GM12878 (cell line): Measurements from ENCODE around the gene GRAMD1B. TPM values are rescaled to one million over a fixed set of nuclear protein-coding genes. Genes with fewer than 3 reads are reported as not detected.
A peak's percentile ranks its signal among the peaks of the same experiment; 100 is the strongest.

ENCODE experiments used
- ATAC-seq: fragments of 200-7000 bp; cut with Tn5 transposase; 3 replicates; pipeline ENCODE4 v1.9.1; 2020; ENCODE audit warnings: mild to moderate bottlenecking, moderate library complexity
- BruUV-seq: library from RNA; stranded (reverse); fragments of 400-500 nt; replicated peaks from 2 replicates; lab custom pipeline; 2021; lab: Mats Ljungman, UMichigan
- CTCF ChIA-PET: fragments of 300-600 bp; sonication (Branson Sonifier 250); formaldehyde crosslinking; extraction: SDS; loops from one replicate; lab custom pipeline; 2021; ENCODE audit warnings: inconsistent platforms; lab: Yijun Ruan, JAX
- POLR2A ChIA-PET: fragments of 350-600 bp; formaldehyde crosslinking; extraction: SDS; loops from one replicate; lab custom pipeline; 2021; ENCODE audit warnings: inconsistent platforms; lab: Charles Lee
- RAD21 ChIA-PET: fragments of 300-600 bp; sonication (Branson Sonifier 250); formaldehyde crosslinking; loops from one replicate; lab custom pipeline; 2023; ENCODE audit warnings: antibody characterized with exemption; ENCODE audit not compliant: unreplicated experiment; lab: Charles Lee
- SMC1A ChIA-PET: fragments of 300-600 bp; sonication (Branson Sonifier 250); formaldehyde crosslinking; loops from one replicate; lab custom pipeline; 2023; ENCODE audit not compliant: unreplicated experiment, uncharacterized antibody; lab: Charles Lee
- DNase-seq: peaks from one replicate; pipeline ENCODE4 v3.0.0-alpha.2; 2011; ENCODE audit warnings: low read depth, low spot score
- FAIRE-seq: peaks from 3 replicates; lab custom pipeline; 2011; peaks lifted over from hg19 to GRCh38; lab: Jason Lieb, UNC
- H2AFZ ChIP-seq: 2 replicates; pipeline ENCODE4 v1.6.0; 2011; ENCODE audit warnings: low read depth, low read length, control low read depth; ENCODE audit not compliant: control insufficient read depth
- H3K27ac ChIP-seq: 2 replicates; pipeline ENCODE4 v1.5.1; 2011; ENCODE audit warnings: control low read depth; ENCODE audit not compliant: control insufficient read depth, insufficient read depth
- H3K27me3 ChIP-seq, 2 experiments: replicated peaks in 1 of 2; 2 replicates each; pipeline versions ENCODE4 v1.6.0 to v1.6.1; 2011; ENCODE audit warnings: low read length in 1 of 2; ENCODE audit not compliant: control insufficient read depth in 2 of 2, insufficient read depth in 2 of 2
- H3K36me3 ChIP-seq, 2 experiments: 2 replicates each; pipeline ENCODE4 v1.5.1; 2011; ENCODE audit warnings: low read length in 1 of 2; ENCODE audit not compliant: control insufficient read depth in 2 of 2, insufficient read depth in 2 of 2
- H3K4me1 ChIP-seq: 2 replicates; pipeline ENCODE4 v1.6.1; 2011; ENCODE audit warnings: mild to moderate bottlenecking, low read length, moderate library complexity, mixed read lengths; ENCODE audit not compliant: control insufficient read depth, insufficient read depth
- H3K4me2 ChIP-seq: 2 replicates; pipeline ENCODE4 v1.6.0; 2011; ENCODE audit warnings: control low read depth; ENCODE audit not compliant: control insufficient read depth, insufficient read depth
- H3K4me3 ChIP-seq: fragments of 200-600 bp; sonication (generic); 2 replicates; pipeline ENCODE4 v1.5.1; 2016
- H3K79me2 ChIP-seq: 2 replicates; pipeline ENCODE4 v1.6.0; 2011; ENCODE audit warnings: low read length; ENCODE audit not compliant: control insufficient read depth, insufficient read depth
- H3K9ac ChIP-seq: 2 replicates; pipeline ENCODE4 v1.8.0; 2011; ENCODE audit warnings: low read length, control low read depth, mixed read lengths; ENCODE audit not compliant: control insufficient read depth, insufficient read depth
- H3K9me3 ChIP-seq: replicated peaks from 3 replicates; pipeline ENCODE4 v1.5.1; 2011; ENCODE audit warnings: mild to moderate bottlenecking, low read length; ENCODE audit not compliant: control insufficient read depth, insufficient read depth
- H4K20me1 ChIP-seq: 2 replicates; pipeline ENCODE4 v1.6.0; 2011; ENCODE audit not compliant: control insufficient read depth, insufficient read depth
- ATF7 ChIP-seq: fragments of 450-650 bp; IDR thresholded peaks from 2 replicates; pipeline ENCODE4 v1.6.1; 2016; ENCODE audit warnings: low read depth, mild to moderate bottlenecking
- BRCA1 ChIP-seq: IDR thresholded peaks from 2 replicates; pipeline ENCODE4 v1.6.1; 2011; ENCODE audit warnings: low read depth, low read length, improper control_type of control experiment
- CBFB ChIP-seq: IDR thresholded peaks from 2 replicates; pipeline ENCODE4 v1.6.1; 2016; ENCODE audit warnings: antibody characterized with exemption, low read depth
- CHD1 ChIP-seq: IDR thresholded peaks from 2 replicates; pipeline ENCODE4 v1.6.1; 2012; ENCODE audit warnings: low read depth, low read length, improper control_type of control experiment
- CHD4 ChIP-seq: fragments of 200-600 bp; sonication (generic); IDR thresholded peaks from 2 replicates; pipeline ENCODE4 v1.6.1; 2016; ENCODE audit warnings: mild to moderate bottlenecking
- EP300 ChIP-seq, 2 experiments: fragments of 150-350 bp in 1 of 2; IDR thresholded peaks; 2 replicates each; pipeline ENCODE4 v1.6.1; 2011 to 2012; ENCODE audit warnings: low read depth in 2 of 2, low read length in 2 of 2, borderline replicate concordance in 1 of 2, improper control_type of control experiment in 1 of 2, inconsistent platforms in 1 of 2; ENCODE audit not compliant: control insufficient read depth in 1 of 2
- MTA3 ChIP-seq: IDR thresholded peaks from 2 replicates; pipeline ENCODE4 v1.6.1; 2012; ENCODE audit warnings: low read length, inconsistent platforms, borderline replicate concordance
- NFXL1 ChIP-seq: fragments of 450-650 bp; IDR thresholded peaks from 2 replicates; pipeline ENCODE4 v1.6.1; 2017; ENCODE audit warnings: antibody characterized with exemption, mild to moderate bottlenecking, borderline replicate concordance
- NFYA ChIP-seq: IDR thresholded peaks from 2 replicates; pipeline ENCODE4 v1.6.1; 2011; ENCODE audit warnings: low read depth, mild to moderate bottlenecking, low read length, improper control_type of control experiment, borderline replicate concordance
- PAX8 ChIP-seq: fragments of 450-650 bp; IDR thresholded peaks from 2 replicates; pipeline ENCODE4 v1.6.1; 2017; ENCODE audit warnings: mild to moderate bottlenecking, moderate library complexity
- REST ChIP-seq: IDR thresholded peaks from 2 replicates; pipeline ENCODE4 v1.6.1; 2012; ENCODE audit warnings: mild to moderate bottlenecking, low read depth, low read length
- TCF3 ChIP-seq: IDR thresholded peaks from 2 replicates; pipeline ENCODE4 v1.6.1; 2012; ENCODE audit warnings: low read depth, mild to moderate bottlenecking, low read length, borderline replicate concordance; ENCODE audit not compliant: insufficient read depth
- ZBTB40 ChIP-seq: fragments of 450-650 bp; IDR thresholded peaks from 2 replicates; pipeline ENCODE4 v1.6.1; 2016; ENCODE audit warnings: mild to moderate bottlenecking, moderate library complexity, borderline replicate concordance
- ZNF24 ChIP-seq: fragments of 450-650 bp; IDR thresholded peaks from 2 replicates; pipeline ENCODE4 v1.6.1; 2017; ENCODE audit warnings: antibody characterized with exemption, mild to moderate bottlenecking
- ZZZ3 ChIP-seq: IDR thresholded peaks from 2 replicates; pipeline ENCODE4 v1.6.1; 2011; ENCODE audit warnings: low read depth; ENCODE audit not compliant: control insufficient read depth, insufficient read length
- WGBS: methylation state at CpG from one replicate; pipeline ENCODE4 v1.1.6; 2016; ENCODE audit warnings: low lambda C conversion rate; ENCODE audit not compliant: insufficient replicate concordance, insufficient coverage; ENCODE audit errors: missing lambda C conversion rate; 5-methylcytosine and 5-hydroxymethylcytosine counted together
- in situ Hi-C: fragments of 300-500 bp; cut with MboI; formaldehyde crosslinking; loops from 9 replicates; pipeline ENCODE4 v1.14.3; 2018; ENCODE audit warnings: mixed read lengths
- intact Hi-C: fragments of 100-400 bp; cut with micrococcal nuclease; formaldehyde crosslinking; loops from one replicate; pipeline ENCODE4 v1.14.2; 2022; ENCODE audit not compliant: unreplicated experiment
- polyA plus RNA-seq, 11 experiments: library from polyadenylated mRNA; depleted of rRNA in 4 of 11; unstranded in 6 of 11; stranded (reverse) in 5 of 11; fragments of >200 nt; fragmentation: Nextera tagmentation in 4 of 11; fragmentation: Illumina TruSeq in 1 of 11; extraction: Ambion mirVana in 4 of 11; extraction: Trizol in 1 of 11; gene quantifications; 1 replicate in 1 of 11; 2 replicates in 10 of 11; pipeline versions ENCODE4 v1.2.1 to v1.2.3, GENCODE V29; 2011 to 2016; ENCODE audit warnings: inconsistent platforms in 2 of 11, missing spikeins in 2 of 11, low read depth in 1 of 11
- total RNA-seq, 4 experiments: library from RNA; depleted of rRNA in 3 of 4; stranded (reverse); fragments of >200 nt in 3 of 4; fragmentation: Illumina TruSeq in 1 of 4; extraction: Trizol in 1 of 4; gene quantifications; 2 replicates each; pipeline versions ENCODE4 v1.2.1 to v1.2.3, GENCODE V29; 2013 to 2021

The GRAMD1B gene
- total and polyA plus RNA-seq, 10 of the 15 experiments (the other 5 are each of a cell fraction or from before 2014, with no cell fraction given) = 1.9 to 49.1 (median 26.9) TPM

GRCh38 chr11:123536690-123537437 lies 106.8 kb downstream of the GRAMD1B start:
- no TSS peak for BruUV-seq
- H2AFZ ChIP-seq = no peak overlapping the region
- no peaks in the 10 kb centered on the region for H3K4me1 ChIP-seq
- CTCF ChIA-PET = interaction anchor here (0.9 to 2.1 kb wide), 10 partner anchors 9 to 276 kb away, joined by 3 to 11 read pairs (median 4); no protein-coding TSS in a partner anchor
- H3K27ac ChIP-seq = no peak overlapping the region
- H3K79me2 ChIP-seq = no peaks in the 10 kb centered on the region
- ATAC-seq (peak; percentile 21; the same call in 1 of the 3 replicates), DNase-seq (no peak), FAIRE-seq (no peak)
- no peaks in the 10 kb centered on the region for H4K20me1 ChIP-seq
- no peaks in the 10 kb centered on the region; a peak in 1 of 4 replicates for H3K36me3 ChIP-seq
- SMC1A ChIA-PET = interaction anchor here (0.7 to 2.0 kb wide), 4 partner anchors 10 to 148 kb away, joined by 3 to 5 read pairs (median 4); no protein-coding TSS in a partner anchor
- H3K27me3 ChIP-seq = no peaks in the 10 kb centered on the region
- H3K9ac ChIP-seq = no peak overlapping the region
- RAD21 ChIA-PET = interaction anchor here (0.7 to 1.1 kb wide), 4 partner anchors 9 to 129 kb away, joined by 3 to 5 read pairs (median 3); no protein-coding TSS in a partner anchor
- 0% methylated on average over 2 of the region's 2 CpGs for WGBS
- H3K4me3 ChIP-seq = no peak overlapping the region
- H3K9me3 ChIP-seq = no peaks in the 10 kb centered on the region; the same call in 2 of the 3 replicates
- H3K4me2 ChIP-seq = no peak overlapping the region
- intact Hi-C loops (no loop called here), in situ Hi-C loops (no loop called here)
- POLR2A ChIA-PET = no interaction called here
- TF ChIP-seq NFXL1 (no peak), CBFB (no peak), ZZZ3 (no peak), ZNF24 (no peak), CHD4 (no peak), PAX8 (no peak), MTA3 (no peak), BRCA1 (no peak), ATF7 (no peak), ZBTB40 (no peak), REST (no peak), TCF3 (no peak), NFYA (no peak), EP300 (IDR thresholded peaks at IDR 0.05; ENCODE audit: borderline replicate concordance in 1 of 2, control insufficient read depth in 1 of 2, low read depth in 2 of 2, low read length in 2 of 2) (no peak), CHD1 (no peak)
